Jurkat, Clone E6-1 (cell line): ENCODE results near the gene NACC1.

Experiments
- DNase-seq: peaks from one replicate; pipeline ENCODE4 v3.0.0-alpha.2; 2011; ENCODE audit warnings: low read depth, low spot score
- H3K4me3 ChIP-seq: 2 replicates; pipeline ENCODE4 v1.5.1; 2011; ENCODE audit warnings: mild to moderate bottlenecking, low read length, control low read depth, moderate library complexity

NACC1 gene

GRCh38 chr19:13116282-13117175 is 1.5 kb upstream of the NACC1 start, which contains the start of gene TRMT1:
TSS of gene TRMT1 (minus strand) at chr19:13116740. CDS start at chr19:13116399, 341 bp downstream.
- peak; percentile 91 for DNase-seq
- peak within 1 kb of the TSS; percentile 97 for H3K4me3 ChIP-seq

- no peak for DNase-seq
- H3K4me3 ChIP-seq = peak overlapping the region; percentile 97
Observed at GRCh38 chr19:13117176-13117771, 790 bp upstream of the NACC1 start.

- no peak for DNase-seq
- peak overlapping the region; percentile 82 for H3K4me3 ChIP-seq
Observed at GRCh38 chr19:13118424-13119193, 545 bp downstream of the NACC1 start.

GRCh38 chr19:13119627-13120026 is 1.6 kb downstream of the NACC1 start:
- no peak for DNase-seq
- peak overlapping the region; percentile 82 for H3K4me3 ChIP-seq

DNA sequence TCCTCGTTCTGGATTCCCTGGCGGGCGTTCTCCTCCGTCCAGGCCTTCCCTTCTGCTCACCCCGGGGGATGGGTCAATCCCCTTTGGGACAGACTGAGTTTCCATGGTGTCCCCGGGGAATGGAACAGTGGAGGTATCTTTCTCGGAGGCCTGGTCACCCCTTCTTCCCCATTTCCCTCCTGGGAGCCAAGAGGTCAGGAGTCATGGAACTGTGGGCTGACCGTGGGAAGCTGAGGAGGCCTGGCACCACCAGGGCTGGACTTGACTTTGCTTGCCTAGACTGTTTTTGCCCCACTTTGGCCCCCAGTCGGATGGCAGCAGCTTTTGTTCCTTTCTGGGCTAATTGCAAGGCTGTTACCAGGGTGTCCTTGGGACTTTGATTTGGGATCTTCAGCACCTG is 2.0 kb downstream of the NACC1 start:
- no peak overlapping the region for H3K4me3 ChIP-seq
- DNase-seq = no peak

DNA sequence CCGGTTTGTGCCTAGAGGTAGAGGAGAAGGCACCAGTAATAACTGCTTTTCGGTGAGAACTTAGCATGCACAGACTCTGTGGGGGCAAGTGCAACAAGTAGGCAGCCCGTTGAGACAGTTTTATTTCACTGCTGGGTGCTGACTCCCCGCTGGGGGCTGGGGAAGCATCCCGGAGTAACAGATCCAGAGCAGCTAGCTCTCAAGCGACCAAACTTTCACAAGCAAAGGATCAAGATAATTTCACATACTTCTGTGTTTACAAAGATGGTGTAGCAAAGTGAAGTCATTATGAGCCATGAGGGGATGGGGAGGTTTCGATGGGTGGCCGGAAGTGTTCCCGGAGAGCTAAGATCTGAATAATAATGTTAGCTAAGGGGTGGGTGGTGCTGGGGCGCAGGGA is 2.8 kb downstream of the NACC1 start:
- H3K4me3 ChIP-seq = no peak overlapping the region
- DNase-seq = no peak

DNA sequence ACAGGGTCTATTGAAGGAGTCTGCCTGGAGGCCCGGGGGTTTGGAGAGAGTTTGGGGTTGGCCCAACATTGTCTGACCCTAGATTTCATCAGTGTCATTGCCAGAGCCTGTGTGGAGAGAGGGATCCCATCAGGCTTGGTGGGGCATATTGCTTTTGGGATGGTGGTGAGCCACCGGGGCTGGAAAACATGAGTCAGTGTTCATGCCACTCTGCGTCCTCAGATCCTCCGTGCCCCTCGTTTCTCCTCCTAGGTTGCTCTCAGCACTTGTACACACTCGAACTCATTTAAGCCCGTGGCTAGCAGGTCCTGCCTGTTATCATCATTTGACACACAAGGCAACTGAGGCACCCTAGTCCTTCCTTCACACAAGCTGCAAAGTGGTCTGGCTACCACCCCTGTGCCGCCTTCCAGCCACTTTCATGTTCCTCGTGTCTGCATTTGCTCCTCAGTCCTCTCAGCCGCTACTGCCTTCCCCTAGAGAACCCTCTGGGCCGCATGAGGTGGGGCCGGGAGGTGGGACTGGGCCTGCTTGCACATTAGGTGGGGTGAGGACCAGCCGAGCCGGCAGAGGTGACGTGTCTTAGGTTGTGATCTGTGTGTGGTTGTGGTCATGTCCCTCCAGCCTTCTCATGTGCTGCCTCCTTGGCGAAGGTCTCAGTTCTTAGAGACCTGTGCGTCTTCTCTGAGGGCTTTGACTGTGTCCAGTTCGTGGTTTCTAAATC is 3.6 kb downstream of the NACC1 start:
- no peak overlapping the region for H3K4me3 ChIP-seq
- no peak for DNase-seq

DNA sequence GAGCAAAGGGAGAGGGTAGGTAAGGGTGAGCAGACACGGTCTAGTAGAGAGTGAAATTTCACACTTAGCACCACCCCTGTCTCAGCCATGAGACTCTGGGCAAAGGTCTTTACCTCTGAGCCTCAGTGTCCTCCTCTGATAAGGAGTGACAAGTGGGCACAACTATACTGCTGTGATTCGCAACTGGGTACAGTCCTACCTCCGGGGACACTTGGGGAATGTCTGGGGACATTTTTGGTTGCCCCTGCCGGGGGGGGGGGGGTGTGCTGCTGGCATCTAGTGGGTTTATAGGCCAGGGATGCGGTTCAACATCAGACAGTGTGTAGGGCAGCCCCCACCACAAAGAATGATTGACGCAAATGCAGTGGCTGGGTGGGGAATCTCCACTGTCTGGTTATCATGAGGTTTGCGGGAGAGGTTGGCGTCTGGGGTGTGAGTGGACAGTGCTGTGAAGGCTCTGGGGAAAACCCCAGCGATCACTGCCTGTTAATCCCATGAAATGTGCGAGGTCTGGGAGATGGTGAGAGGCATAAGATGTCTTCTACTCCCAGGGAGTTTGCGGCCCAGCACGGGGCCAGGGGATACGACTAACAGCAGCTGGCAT is 4.3 kb downstream of the NACC1 start:
- DNase-seq = no peak
- no peak overlapping the region for H3K4me3 ChIP-seq

DNA sequence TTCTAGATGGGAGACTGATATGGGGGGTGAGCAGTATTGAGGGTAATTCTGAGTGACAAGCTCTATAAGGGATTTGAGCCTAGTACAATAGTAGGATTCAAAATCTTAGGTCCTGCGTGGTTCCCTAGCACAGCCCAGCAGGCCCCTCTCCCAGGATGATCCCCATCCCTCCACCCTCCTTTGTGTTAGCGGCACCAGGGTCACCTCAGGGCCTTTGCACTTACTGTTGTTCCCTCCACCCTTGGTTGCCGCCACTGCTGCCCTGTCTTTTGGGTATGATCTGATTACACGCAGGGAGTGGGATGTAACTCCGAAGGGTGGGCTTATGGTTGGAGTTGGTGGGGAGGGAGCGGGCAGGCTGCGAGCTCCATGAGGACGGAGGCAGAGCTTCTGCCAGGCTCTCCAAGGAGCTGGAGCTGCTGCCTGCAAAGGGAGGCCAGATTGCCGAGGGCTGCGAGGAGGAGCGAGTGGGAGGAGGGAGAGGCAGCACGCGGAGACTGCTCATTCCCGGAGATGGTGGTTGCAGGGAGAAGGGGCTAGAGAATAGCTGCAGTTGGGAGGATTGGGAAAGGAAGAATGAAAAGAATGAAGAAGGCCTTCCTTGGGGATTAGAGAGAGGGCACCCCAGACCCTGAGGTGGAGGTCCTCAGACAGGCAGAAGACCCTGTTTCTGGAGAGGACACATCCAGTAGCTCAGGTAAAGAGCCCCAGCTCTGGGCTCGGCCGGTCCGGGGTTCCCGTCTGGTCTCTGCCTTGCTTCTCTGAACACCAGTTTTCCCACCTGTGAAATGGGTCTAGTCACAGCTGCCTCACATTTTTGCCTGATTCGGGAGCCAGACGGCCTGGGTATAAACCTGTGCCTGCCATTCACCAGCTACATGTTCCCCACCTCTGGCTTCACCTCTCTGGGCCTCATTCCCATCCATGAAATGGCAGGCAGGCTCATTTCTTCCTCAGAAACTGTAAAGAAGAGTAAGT is 5.2 kb downstream of the NACC1 start:
- DNase-seq = no peak
- H3K4me3 ChIP-seq = no peak overlapping the region

DNA sequence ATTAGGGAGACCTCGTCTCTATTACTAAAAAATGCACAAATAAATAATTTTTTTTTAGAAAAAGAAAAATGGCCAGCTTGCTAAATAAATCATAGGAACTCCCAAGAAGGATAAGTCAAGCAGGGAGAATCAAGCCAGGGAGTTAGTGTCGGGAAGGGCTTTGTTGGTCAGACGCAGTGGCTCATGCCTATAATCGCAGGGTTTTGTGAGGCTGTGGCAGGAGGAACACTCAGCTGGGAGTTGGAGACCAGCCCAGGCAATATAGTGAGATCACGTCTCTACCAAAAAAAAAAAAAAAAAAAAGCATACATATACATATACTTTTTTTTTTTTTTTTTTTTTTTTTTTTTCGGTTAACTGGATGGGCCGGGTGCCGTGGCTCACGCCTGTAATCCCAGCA is 9.0 kb downstream of the NACC1 start:
- no peak overlapping the region for H3K4me3 ChIP-seq
- DNase-seq = no peak

DNA sequence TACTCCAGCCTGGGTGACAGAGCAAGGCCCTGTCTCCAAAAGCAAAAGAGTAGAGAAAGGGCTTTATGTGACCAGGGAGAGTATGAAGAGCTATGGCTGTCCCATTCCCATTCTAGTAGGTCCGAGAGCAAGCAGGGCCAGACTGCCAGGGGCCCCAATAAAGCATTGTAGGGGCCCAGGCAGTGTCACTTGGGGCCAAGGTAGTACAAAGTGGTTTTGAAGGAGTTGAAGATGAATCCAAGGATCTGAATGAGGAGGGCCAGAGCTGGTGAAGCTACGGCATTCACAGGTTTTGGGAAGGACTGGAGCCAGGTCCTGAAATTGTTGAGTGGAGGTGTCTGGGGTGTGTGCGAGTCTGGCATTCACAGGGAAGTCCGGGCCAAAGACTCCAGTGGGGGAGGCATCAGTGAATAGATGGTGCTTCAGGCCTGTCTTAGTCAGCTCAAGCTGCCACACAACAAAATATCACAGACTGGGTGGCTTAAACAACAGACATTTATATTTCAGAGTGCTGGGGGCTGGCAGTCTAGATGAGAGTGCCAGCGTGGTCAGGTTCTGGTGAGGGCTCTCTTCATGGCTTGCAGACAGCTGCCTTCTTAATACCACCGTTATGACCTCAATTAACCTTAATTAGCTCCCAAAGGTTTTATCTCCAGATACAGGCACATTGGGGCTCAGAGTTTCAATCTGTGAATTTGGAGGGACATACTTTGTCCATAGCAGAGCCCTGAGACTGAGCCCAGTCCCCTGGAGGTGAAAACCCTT is 9.9 kb downstream of the NACC1 start:
- H3K4me3 ChIP-seq = no peak overlapping the region
- DNase-seq = no peak

- no peak for DNase-seq
- H3K4me3 ChIP-seq = no peak overlapping the region
Observed at GRCh38 chr19:13128583-13128982, 10.5 kb downstream of the NACC1 start.

GRCh38 chr19:13129384-13129783 is 11.3 kb downstream of the NACC1 start:
- DNase-seq = no peak

GRCh38 chr19:13130886-13131490 is 12.9 kb downstream of the NACC1 start:
- no peak overlapping the region for H3K4me3 ChIP-seq
- DNase-seq = no peak

More at GRCh38 chr19:13129384-13129783, 11.3 kb downstream of the NACC1 start:
- H3K4me3 ChIP-seq = no peak overlapping the region

GRCh38 chr19:13132471-13133180 is 14.6 kb downstream of the NACC1 start:
- no peak for DNase-seq
- no peak overlapping the region for H3K4me3 ChIP-seq

GRCh38 chr19:13133241-13133870 is 15.3 kb downstream of the NACC1 start:
- no peak for DNase-seq
- no peak overlapping the region for H3K4me3 ChIP-seq
